Retinal pigment epithelial cell (primary cell): Measurements from ENCODE around the gene ARID5B.

ENCODE experiments used
- DNase-seq: peaks from one replicate; pipeline ENCODE4 v3.0.0-alpha.2; 2010; ENCODE audit warnings: low read depth
- H3K4me3 ChIP-seq: 2 replicates; pipeline ENCODE4 v1.5.1; 2011; ENCODE audit warnings: mild to moderate bottlenecking, low read length, control low read depth, moderate library complexity
- TF ChIP-seq, protein P1 (sequence below): conservative IDR thresholded peaks from 2 replicates; pipeline ENCODE4 v1.5.1; 2011; ENCODE audit warnings: low read depth, low read length, control low read depth, inconsistent platforms

ARID5B gene

GRCh38 chr10:61998937-61999336 lies 97.4 kb downstream of the ARID5B start:
- DNase-seq: no peak
- no peak overlapping the region for H3K4me3 ChIP-seq
- TF ChIP-seq, protein P1, sequence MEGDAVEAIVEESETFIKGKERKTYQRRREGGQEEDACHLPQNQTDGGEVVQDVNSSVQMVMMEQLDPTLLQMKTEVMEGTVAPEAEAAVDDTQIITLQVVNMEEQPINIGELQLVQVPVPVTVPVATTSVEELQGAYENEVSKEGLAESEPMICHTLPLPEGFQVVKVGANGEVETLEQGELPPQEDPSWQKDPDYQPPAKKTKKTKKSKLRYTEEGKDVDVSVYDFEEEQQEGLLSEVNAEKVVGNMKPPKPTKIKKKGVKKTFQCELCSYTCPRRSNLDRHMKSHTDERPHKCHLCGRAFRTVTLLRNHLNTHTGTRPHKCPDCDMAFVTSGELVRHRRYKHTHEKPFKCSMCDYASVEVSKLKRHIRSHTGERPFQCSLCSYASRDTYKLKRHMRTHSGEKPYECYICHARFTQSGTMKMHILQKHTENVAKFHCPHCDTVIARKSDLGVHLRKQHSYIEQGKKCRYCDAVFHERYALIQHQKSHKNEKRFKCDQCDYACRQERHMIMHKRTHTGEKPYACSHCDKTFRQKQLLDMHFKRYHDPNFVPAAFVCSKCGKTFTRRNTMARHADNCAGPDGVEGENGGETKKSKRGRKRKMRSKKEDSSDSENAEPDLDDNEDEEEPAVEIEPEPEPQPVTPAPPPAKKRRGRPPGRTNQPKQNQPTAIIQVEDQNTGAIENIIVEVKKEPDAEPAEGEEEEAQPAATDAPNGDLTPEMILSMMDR: no peak

GRCh38 chr10:62000037-62000603 lies 98.6 kb downstream of the ARID5B start:
- TF ChIP-seq, protein P1: no peak
- no peak overlapping the region for H3K4me3 ChIP-seq
- DNase-seq: no peak

DNA sequence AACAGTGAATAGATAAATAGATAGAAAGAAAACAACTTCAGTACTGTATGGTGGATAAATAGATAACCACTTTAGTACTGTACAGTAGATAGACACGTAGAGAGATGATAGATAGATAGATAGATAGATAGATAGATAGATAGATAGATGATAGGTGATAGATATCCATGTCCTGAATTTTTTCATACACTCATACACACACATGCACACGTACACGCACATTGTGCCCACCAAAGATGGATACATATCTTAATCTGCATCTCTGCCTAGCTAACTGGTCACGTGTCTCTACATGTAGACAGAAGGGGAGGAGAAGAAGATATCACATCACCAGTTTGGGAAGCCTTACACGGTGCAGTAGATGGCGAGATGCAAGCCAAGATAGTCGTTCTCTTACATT lies 99.2 kb downstream of the ARID5B start:
- DNase-seq: no peak
- no peak overlapping the region for H3K4me3 ChIP-seq
- TF ChIP-seq, protein P1: no peak

DNA sequence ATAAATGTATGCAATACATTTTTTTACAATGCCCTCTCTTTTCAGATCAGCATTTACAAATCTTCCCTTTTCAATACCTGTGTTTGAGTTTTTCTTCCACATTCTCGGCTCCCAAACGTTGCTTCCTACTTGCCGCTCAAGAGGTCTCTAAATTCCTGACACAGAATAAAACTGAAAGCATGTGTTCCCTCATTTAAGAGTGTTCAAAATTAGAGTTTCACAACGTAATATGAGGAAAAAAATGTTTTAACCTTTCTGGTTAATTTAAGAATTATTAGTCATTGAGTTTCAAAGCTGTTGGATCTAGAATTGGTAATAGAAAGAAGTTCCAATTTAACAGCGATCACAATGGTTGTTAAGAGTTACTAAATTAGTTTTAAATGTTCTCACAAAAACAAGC lies 100.4 kb downstream of the ARID5B start:
- DNase-seq: no peak
- no peak overlapping the region for H3K4me3 ChIP-seq
- TF ChIP-seq, protein P1: no peak

- DNase-seq: no peak
- TF ChIP-seq, protein P1: no peak
- H3K4me3 ChIP-seq: no peak overlapping the region
Observed at GRCh38 chr10:62002753-62003152, 101.3 kb downstream of the ARID5B start.

DNA sequence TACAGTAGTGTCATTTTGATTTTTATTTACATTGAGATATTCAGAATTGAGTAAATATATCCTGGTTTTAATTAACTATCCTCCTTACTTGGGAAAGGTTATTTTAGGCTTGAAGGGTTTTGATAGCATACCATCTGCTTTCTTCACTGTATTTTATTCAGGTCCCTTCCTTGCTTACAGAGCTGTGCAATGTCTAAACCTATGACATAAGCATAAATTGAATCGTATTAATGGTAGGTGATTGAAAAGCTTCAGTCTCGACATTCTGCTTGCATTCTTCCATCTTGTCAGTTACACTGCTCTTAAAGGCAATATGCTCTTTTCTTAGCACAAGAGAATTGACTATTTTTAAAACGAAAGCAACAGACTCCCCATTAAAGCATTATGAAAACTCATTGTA lies 102.5 kb downstream of the ARID5B start:
- H3K4me3 ChIP-seq: no peak overlapping the region
- TF ChIP-seq, protein P1: no peak
- DNase-seq: no peak

DNA sequence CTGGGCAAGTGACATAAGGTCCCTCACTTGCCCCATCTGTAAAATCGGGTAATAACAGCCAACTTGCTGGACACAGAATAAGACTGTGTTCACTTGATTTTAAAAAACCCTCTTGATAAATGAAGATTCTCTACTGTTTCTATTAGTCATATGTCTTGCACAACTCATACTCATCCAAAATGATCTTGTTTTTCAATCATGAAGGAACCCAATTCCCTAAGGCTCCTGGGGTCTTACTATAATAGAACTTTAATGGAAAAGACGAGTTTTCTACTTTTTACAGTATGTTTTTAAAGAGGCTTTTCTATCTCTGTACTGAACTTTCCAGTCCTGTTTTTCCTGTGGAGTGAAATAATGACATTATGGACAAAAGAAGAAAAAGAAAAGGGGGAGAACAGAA lies 103.8 kb downstream of the ARID5B start:
- no peak for DNase-seq
- H3K4me3 ChIP-seq: no peak overlapping the region
- TF ChIP-seq, protein P1: no peak
